HG03039 (cell line): Measurements from ENCODE around the gene HDAC4.

Experiments used
- ATAC-seq: cut with Tn5 transposase; IDR thresholded peaks from one replicate; pipeline ENCODE4 v1.9.1; 2021; ENCODE audit warnings: mild to moderate bottlenecking, moderate library complexity; ENCODE audit not compliant: unreplicated experiment

HDAC4 gene

DNA sequence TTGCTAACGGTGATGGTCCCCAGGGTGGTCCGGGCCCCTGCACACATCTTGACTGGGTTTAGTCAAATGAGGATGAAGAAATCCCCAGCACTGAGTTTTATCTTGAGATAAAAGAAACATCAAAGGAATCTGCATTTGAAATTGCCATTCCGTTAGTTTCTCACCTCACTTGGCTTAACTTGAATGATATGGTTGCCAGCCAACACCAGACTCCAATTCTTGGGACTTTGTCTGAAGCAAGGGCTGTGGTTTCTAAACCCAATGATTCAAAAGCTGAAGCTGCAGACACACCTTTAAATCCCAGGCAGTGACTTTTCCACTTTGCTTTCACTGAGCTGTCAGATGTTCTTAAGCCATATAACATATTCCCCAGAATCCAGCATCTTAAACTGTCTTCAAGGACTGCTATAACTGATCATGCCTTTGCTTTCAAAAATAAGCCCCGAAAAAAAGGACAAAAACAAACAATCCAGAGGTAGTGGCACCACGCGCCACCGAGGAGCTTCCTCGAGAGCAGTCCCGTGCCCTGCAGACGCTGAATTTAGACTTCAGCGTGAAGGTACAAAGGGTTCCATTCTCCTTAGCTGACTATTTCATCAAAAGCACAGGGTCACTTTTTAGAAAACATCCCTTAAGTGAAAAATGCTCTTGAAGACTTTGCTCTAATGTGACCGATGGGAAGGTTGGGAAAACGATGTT, 189.3 kb downstream of the HDAC4 start:
- ATAC-seq = no peak

DNA sequence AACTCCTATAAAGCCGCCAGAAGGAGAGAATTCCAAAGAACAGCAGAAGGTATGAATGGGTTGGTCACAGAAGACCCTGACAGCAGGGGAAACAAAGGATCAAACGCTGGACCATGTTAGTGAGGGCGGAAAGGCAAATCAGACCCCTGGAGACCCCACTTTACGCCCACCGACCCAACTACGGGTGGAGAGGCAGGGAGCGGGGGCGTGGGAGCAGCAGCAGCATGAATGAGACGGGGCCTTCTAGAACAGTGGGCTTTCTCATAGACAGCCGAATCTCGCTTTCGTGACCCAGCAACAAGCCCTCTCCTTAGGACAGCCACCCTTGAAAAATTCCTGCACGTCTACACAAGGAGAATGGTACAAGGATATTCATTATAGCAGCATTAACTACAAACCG, 191.0 kb downstream of the HDAC4 start:
- ATAC-seq = no peak

DNA sequence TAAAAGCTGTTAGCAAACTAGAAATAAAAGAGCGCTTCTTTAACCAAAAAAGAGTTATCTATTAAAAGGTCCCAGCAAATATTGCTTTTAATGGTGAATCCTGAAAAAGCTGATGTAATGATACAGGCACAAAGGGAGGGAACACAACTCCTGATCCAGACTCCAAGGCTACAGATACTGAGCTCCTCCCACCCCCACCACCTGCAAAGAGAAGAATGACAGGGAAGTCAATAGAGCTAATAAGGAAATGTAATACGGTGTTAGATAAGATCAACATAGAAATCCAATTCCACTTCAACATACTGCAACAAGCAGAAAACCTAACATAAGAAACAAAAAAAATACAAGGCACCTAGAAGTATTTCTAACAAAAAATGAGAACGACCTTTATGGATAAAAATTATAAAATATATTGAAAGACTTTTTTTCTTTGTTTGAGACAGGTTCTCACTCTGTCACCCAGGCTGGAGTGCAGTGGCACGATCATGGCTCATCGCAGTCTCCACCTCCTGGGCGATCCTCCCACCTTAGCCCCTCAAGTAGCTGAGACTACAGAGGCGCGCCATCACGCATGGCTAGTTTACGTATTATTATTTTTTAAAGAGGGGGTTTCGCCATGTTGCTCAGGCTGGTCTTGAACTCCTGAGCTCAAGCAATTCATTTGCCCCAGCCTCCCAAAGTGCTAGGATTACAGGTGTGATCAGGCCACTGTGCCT, 192.2 kb downstream of the HDAC4 start:
- no peak for ATAC-seq

DNA sequence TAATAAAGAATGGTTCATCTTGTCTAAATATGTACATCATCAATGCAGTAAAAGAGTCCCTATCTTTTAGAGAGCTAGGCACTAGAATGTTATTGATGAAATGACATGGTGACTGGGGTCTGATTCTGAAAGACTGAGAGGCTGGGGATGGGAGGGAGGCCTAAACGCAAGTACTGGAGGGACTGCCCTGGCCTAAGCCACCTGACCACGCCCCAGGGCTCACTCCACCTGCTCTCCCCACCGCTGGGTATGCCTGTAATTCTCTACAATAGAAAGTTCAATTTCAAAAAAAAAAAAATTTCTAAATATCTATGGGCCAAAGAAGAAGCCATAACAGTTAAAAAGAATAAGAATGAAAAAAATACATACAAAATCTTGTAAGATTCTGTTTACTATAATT, 194.0 kb downstream of the HDAC4 start:
- ATAC-seq = no peak

DNA sequence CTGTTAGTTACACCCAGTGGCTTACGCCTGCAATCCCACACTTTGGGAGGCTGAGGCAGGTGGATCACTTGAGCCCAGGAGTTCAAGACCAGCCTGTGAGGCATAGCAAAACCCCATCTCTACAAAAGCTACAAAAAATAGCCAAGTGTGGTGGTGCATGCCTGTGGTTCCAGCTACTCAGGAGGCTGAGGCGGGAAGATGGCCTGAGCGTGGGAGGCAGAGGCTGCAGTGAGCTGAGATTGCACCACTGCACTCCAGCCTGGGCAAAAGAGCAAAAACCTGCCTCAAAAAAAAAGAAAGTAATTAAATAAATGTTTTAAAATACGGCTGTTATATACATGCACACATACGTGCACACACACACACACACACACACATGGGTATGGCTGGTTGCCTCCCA, 194.8 kb downstream of the HDAC4 start:
- no peak for ATAC-seq

DNA sequence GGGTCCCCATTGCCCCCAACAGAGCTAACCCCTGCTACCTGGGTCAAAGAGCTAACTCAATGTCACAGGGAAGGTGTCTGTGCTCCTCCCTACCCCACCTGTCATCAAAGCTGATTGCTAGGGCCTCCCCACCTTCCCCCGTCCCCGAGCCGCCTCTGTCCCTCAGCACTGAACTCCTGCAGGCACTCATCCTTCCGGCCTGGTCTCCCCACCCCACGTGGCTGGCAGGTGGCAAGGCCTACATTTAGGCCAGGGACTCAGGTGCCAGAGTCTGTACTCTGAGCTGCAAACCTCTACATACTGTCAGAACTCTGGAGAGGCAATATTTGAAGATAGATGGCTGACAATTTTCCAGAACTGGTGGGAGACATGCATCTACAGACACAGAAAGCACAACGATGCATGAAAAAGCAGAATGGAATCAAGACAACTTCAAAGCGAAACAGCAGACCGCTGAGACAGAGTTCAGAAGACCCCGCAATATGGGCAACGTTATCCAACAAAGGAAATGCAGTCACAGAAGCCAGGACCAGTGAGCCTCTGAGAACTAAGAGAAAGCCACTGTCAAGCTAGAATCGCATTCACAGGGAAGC, 195.8 kb downstream of the HDAC4 start:
- ATAC-seq = no peak

DNA sequence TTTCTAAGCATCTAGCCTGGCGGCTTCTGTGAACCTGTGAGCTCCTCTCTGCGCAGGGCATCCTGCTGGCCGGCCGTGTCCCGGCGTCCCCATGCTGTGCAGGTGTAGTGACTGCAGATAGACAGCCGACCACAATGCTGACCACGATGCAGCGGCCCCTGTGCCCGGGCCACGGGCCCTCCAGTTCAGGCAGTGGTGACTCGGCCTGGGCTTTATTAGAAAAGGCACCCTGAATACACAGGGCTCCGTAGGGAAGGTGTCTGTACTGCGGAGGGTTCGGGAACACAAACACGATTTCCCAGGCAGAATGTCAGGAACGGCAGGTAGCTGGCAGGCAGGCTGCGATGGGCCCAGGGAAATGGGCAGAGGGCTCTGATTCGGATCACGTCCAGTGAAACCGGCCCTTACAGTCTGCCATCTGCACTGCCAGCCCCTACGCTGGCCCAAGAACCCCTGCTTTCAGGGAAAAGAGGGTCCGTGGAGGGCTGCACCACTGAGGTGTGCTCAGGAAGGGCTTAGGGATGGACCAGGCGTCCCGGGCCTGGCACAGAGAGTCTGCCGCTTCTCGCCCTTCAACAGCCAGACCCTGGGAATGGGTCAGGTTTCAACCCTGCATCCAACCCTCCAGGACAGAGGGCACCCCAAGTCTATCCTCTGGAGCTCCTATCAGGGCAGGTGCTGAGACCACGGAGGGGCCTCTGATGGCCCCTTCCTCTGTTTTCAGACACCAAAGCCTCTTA, 196.5 kb downstream of the HDAC4 start:
- ATAC-seq = no peak

DNA sequence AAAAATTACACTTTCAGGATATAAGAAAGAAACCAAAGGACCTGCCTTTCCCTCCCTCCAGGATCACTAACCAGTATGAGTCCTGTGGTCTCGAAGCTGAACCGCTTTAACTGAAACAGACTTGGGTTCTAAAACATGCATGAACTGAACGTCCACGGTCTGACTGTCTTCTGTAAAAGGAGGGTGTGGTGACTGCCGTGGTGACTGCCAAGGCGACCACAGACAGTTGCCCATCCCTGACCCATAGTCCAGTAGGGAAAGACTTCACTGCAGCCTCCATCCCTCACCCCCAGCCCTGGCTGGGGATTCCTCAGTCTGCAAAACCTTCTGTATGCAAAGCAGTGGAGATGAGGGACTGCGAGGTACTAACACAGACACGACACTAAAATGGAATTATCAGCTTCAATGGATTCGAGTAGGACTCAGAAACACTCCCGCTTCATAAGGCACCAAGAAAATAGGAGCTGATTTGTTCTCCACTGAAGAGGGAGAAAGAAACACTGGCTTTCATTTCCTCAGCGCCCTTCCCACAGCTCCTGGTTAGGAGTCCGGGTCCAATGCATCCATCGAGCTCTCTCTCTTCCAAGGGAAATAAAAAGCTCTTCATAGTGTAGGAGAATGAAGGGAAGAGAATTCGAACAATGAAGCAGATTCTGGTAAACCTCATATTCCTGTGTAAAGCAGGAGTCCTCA, 197.2 kb downstream of the HDAC4 start:
- ATAC-seq = no peak

DNA sequence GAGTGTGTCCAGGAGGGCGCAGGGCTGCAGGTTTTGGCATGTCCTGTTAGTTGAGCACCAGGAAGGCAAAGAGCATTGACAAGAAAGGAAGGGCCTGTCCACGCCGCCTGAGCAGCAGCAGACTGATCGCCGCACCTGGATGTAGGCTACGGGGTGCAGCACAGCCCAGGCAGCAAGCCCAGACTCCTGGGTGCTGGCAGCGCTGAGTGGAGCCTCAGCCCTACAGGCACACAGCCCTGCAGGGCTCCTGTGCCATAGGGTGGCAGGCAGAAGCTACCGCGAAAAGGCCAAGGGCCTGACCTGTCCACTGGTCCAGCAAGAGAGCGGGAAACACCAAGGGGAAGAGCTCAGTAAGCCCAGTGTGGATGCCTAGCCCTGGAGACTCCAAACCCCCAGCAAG, 198.0 kb downstream of the HDAC4 start:
- ATAC-seq = no peak

DNA sequence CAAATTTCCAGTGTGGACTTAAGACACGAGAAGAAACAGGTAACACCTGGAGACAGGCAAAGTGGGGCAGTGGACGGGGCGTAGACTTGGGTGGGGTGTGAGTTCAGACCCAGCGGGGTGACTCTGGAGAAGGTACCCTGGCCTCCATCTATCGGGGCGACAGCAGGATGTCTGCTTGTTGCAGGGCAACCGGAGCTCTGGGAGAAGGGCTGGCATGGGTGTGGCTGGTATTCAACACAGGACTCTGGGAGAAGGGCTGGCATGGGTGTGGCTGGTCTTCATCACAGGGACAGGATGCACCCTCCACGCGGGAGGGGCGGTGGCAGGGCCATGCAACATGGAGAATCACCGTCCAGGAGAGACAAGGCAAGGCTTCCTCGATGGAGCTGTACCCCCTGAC, 198.5 kb downstream of the HDAC4 start:
- ATAC-seq = no peak

DNA sequence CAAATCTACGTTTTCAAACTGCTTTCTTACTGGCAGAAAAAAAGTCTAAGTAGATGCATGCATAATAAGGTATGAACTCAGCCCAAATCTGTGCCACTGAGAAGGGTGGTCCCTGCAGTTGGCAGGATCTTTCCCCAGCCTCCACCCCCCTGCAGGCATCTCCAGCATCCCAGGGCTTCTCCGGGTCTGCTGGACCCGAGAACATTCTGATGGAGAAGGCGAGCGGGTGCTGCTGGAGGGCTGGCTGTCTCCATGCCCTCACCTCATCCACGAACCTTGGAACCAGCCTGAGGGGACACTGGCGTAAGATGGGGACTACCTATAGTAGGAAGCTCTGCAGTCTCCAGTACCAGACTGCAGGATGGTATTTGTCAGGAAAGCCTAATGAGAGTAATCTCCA, 198.9 kb downstream of the HDAC4 start:
- no peak for ATAC-seq

DNA sequence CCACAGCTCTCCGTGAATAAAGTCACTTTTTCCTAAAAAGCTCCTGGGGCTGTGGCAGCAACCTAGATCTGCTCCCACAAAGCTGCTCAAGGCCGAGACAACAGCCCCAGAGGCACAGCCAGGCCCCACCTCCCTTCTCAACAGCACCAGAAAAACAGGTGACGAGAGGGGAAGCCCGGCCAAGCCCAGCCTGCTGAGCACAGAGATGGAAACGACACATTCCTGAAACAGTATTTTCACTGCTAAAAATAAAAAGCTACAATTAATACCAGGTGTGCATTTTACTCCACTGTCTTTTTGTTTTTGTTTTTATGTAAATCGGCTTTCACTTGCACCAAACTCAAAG, 199.3 kb downstream of the HDAC4 start:
- ATAC-seq = no peak

DNA sequence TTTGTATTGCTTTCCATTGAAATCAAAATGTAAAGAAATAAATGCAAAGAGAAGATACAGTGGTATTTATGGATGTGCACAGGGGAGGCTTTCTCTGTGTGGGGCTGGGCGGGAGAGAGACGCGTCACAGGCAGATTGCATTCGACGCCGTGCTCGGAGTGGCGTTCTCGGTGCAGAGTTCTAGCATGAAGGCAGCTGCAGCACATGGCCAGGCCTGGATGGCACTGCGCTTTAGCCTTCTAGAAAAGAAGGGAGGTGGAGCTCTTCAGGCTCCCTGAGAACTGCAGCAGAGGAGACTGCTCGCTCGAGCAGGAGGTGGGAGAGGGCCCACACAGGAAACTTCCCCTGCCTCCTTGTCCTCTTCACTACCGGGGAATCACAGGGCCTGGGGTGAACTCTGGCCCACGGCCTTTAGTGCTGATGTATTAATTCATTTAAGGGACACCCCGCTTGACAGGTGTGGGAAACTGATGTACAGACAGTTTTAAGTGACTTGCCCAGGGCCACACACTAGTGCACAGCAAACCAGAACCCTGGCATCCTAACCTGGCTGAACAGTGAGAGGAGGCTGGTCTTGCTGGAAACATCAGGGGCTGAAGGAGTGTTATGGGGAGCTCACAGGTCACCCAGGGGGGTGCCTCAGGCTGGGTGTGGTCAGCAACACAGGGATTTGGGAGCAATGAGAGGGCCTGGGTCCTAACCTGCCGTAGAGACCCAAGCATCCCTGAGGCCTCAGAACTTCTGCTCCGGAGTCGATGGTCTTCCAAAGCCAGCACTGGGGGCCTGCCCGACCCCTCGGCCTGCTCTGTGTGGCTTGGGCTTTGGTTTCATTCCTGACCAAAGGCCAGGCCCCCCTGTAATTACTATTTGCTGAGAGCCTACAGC, 199.9 kb downstream of the HDAC4 start:
- ATAC-seq = no peak

DNA sequence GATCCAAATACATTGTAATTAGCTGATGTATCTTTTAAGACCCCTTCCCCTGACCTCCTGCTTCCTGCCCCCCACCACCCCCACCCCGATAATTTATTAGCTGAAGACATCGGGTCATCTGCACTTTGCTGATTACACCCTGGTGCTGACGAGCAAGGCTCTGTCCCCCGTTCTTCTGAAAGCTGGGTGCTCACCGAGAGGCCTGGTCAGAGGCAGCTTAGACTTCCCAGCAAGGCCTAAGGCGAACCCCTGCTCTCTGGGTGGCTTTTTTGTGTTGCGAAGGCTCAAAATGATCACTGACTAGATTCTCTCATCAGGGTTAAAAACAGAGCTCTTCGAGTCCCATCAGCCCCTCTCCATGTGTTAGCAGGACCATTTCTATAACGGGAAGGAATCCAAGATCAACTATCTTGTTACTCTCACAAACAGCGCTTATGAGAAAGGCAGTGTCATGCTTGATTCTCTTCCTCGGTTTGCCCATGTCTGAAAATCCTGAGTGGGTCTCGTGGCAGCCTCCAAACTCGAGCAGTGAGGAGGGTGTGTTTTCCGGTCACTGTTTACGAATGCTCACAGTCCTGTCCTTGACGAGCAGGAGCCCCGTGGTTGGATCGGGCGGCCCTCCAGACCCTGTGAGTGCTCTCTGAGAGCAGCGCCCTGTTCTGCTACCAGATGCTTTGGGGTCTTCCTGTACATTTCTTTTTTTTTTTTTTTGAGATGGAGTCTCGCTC, 201.6 kb downstream of the HDAC4 start:
- ATAC-seq = no peak

DNA sequence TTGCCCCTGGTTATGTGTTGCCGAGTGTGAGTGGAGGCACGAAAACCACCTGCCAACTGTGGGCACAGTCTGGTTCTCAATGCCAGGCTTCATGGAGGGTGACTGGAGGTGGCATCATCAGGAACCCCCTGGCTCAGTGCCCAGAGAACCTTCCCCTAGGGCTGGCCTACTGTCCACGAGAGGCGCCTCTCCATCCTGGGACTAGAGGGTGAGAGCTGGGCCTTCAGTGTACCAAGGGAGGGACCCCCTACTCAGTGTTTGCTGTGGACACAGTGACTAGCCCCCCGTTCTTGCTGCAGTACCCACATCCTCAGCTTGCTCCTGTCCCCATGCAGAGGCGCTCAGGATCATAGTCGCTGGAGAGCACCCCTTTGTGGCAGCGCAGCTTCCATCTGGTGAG, 202.6 kb downstream of the HDAC4 start:
- ATAC-seq = no peak

DNA sequence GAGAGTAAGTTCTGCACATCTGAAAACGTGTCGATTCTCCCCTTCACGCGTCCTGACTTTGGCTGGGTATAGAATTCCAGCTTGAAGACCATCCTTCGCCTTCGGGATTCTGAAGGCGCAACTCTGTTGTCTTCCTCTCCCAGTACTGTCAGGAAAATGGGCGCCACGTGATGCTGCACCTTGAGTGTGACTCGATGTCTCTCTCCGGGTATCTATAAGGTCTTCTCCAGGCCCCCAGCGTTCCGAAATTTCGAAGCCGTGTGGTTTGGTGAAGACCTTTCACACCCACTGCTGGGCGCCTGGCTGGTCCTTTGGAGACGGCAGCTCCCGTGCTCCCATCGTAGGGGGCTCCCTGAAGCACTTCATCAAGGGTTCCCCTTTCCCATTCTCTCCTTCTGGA, 203.7 kb downstream of the HDAC4 start:
- ATAC-seq = no peak

DNA sequence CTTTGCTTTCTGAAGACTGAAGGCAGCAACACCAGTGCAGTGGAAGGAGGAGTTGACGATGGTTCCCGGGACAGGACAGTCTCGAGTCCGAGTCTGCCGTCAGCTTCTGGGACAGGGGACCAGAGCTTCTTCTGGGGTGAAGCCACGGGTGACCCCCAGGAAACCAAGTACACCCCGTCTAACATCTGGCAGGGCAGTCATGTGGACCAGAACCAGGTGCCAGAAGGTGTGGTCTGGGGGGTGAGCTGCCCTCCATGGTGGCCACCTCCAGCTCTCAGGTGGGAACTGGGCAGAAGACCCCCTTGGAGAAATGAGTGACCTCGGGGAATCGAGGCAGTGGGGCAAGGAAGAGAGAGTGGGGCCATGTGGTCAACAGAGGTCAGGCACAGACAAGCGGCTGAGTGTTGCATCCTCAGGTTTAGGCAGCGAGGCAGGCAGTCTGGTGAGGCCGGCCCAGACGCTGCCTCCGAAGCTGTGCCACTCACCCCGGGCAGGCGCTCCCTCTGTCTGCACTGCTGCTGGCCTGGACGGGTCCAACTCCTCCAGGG, 204.3 kb downstream of the HDAC4 start:
- no peak for ATAC-seq

DNA sequence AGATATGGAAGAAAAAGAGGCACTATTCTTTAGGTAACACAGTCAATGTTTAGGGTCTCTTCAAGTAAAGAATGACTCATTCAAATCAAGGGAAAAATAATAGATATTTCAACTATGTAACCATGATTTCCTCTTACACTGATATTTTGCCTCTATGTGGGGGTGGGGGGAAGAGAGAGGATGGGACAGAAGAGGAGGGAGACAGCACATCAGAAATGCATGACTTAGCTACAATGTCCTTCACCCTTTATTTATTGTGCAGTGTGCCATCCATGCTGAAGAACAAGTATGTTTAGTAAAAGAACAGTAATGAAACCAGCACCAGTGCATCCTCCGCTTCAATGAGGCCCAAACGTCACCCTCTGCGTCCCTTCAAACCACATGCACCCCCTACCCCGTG, 204.8 kb downstream of the HDAC4 start:
- no peak for ATAC-seq

DNA sequence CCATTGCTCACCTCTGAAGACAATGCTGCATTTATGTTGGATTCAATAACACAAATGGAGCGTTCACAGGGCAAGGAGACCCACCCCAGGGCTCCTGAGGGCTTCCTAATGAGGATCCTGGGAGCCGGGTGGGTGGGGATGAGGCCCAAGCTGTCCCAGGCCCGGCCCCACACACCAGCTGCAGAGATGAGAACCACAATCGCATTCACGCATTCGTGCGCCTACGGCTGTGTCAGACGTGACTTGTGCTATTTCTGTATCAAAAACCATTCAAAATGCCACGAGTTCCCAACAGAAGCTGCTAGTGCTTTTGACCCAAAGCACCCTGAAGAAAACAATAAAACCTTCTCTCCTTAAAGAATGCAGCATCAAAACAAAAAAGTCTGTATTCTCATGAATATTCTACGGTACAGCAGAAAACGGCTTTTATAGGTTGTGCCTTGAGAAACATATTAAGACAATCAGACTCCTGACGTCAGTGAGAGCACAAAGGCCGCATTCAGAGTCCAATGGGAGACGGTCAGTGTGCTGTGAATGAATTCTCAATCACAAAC, 205.4 kb downstream of the HDAC4 start:
- no peak for ATAC-seq
